Measurements from ENCODE around the gene FRS2. TPM values are rescaled to one million over a fixed set of nuclear protein-coding genes. Genes with fewer than 3 reads are reported as not detected.

The FRS2 gene
- total and polyA plus RNA-seq, 8 donors, result 2.0 to 71.0 (median 12.1) TPM

DNA sequence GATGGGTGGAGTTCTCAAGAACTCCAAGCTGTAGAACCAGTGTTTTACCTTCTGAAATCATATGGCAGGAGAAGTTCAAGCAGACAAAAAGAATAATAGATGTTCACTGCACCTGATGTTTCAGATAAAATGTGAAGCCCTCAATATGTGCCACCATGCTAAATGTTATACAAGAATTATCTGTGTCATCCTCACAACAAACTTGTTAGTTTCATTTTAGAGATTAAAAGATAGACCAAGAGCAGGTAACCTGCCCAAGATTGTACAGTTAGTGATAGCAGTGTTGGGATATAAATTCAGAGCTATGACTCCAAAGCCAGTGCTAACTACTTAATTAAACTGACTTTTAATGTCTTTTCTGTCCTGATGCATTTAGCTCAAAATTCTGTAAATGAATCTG lies 44.7 kb downstream of the FRS2 start:
- Histone ChIP-seq H3K36me3 (no peaks in the 10 kb centered on the region), H3K4me1 (peaks cover 12 to 79% (median 44%) of the 10 kb centered on the region in 4 donors), H3K4me3 (no peak overlapping the region), H3K9me3 (no peaks in the 10 kb centered on the region), H3K27ac (no peak overlapping the region), H3K27me3 (no peaks in the 10 kb centered on the region)
- DNase-seq, result no peak
- intact Hi-C loops (cut with DNase I; ENCODE audit: low total_unique reads), result no loop called here
- TF ChIP-seq POLR2AphosphoS5 (IDR thresholded peaks at IDR 0.05) (no peak), POLR2A (IDR thresholded peaks at IDR 0.05) (no peak), EP300 (IDR thresholded peaks at IDR 0.05) (no peak), CTCF (IDR thresholded peaks at IDR 0.05) (no peak)

- Histone ChIP-seq H3K4me3 (no peak overlapping the region), H3K4me1 (peaks cover 7 to 73% (median 41%) of the 10 kb centered on the region in 4 donors), H3K36me3 (no peaks in the 10 kb centered on the region), H3K9me3 (no peaks in the 10 kb centered on the region), H3K27ac (no peak overlapping the region), H3K27me3 (no peaks in the 10 kb centered on the region)
- 33 to 44% (median 38%) methylated on average over 5 of the region's 5 CpGs for WGBS, 5 donors
- peak in 1 of 2 donors; percentile 21 for DNase-seq
- intact Hi-C loops (cut with DNase I; ENCODE audit: low total_unique reads), result no loop called here
- TF ChIP-seq CTCF (IDR thresholded peaks at IDR 0.05) (no peak), POLR2AphosphoS5 (IDR thresholded peaks at IDR 0.05) (no peak), EP300 (IDR thresholded peaks at IDR 0.05) (no peak), POLR2A (IDR thresholded peaks at IDR 0.05) (no peak)
These were observed 45.3 kb downstream of the FRS2 start for GRCh38 chr12:69515394-69515930.

GRCh38 chr12:69516950-69517349 lies 46.8 kb downstream of the FRS2 start:
- no peak overlapping the region for H3K4me3 ChIP-seq
- H3K27ac ChIP-seq, result no peak overlapping the region
- H3K9me3 ChIP-seq, result no peaks in the 10 kb centered on the region
- H3K36me3 ChIP-seq, result no peaks in the 10 kb centered on the region
- WGBS, 5 donors, result 63 to 89% (median 70%) methylated on average over 2 of the region's 2 CpGs
- TF ChIP-seq EP300 (IDR thresholded peaks at IDR 0.05) (no peak), POLR2AphosphoS5 (IDR thresholded peaks at IDR 0.05) (no peak), CTCF (IDR thresholded peaks at IDR 0.05) (no peak), POLR2A (IDR thresholded peaks at IDR 0.05) (no peak)
- intact Hi-C loops (cut with DNase I; ENCODE audit: low total_unique reads), result no loop called here
- DNase-seq, result no peak
- no peaks in the 10 kb centered on the region for H3K27me3 ChIP-seq
- H3K4me1 ChIP-seq, result peaks cover 0 to 58% (median 34%) of the 10 kb centered on the region in 4 donors

- peaks cover 0 to 53% (median 32%) of the 10 kb centered on the region in 4 donors for H3K4me1 ChIP-seq
- H3K27me3 ChIP-seq, result no peaks in the 10 kb centered on the region
- no peaks in the 10 kb centered on the region for H3K36me3 ChIP-seq
- TF ChIP-seq POLR2A (IDR thresholded peaks at IDR 0.05), result no peak
- TF ChIP-seq CTCF (IDR thresholded peaks at IDR 0.05), result no peak
- TF ChIP-seq POLR2AphosphoS5 (IDR thresholded peaks at IDR 0.05), result no peak
- no peak for TF ChIP-seq EP300 (IDR thresholded peaks at IDR 0.05)
- peaks cover 0 to 3% (median 0%) of the 10 kb centered on the region in 4 donors for H3K9me3 ChIP-seq
- no peak for DNase-seq
- intact Hi-C loops (cut with DNase I; ENCODE audit: low total_unique reads), result no loop called here
- H3K4me3 ChIP-seq, result no peak overlapping the region
- WGBS, 5 donors, result 86 to 93% (median 91%) methylated on average over 2 of the region's 2 CpGs
- H3K27ac ChIP-seq, result no peak overlapping the region
These were observed 47.2 kb downstream of the FRS2 start for GRCh38 chr12:69517406-69517805.
